Uterus (tissue), 4 donors: ENCODE results near the gene OR5C1. TPM values are rescaled to one million over a fixed set of nuclear protein-coding genes. Genes with fewer than 3 reads are reported as not detected.
A peak's percentile ranks its signal among the peaks of the same experiment; 100 is the strongest.

Experiments used
- DNase-seq, 2 donors: peaks; one replicate each; pipeline ENCODE4 v3.0.0-alpha.2; 2019 to 2020
- H3K27ac ChIP-seq, 2 donors: fragments of 200-600 bp; sonication (generic); 1 replicate in 1 of 2; 2 replicates in 1 of 2; pipeline ENCODE4 v1.5.1; 2016 to 2018
- H3K27me3 ChIP-seq, 2 donors: fragments of 200-600 bp; sonication (generic); one replicate each; pipeline ENCODE4 v1.5.1; 2018 to 2019; ENCODE audit warnings: control low read depth in 1 of 2
- H3K36me3 ChIP-seq, 2 donors: fragments of 200-600 bp; sonication (generic); one replicate each; pipeline ENCODE4 v1.5.1; 2019; ENCODE audit warnings: control low read depth in 1 of 2
- H3K4me1 ChIP-seq, 2 donors: fragments of 200-600 bp; sonication (generic); one replicate each; pipeline ENCODE4 v1.5.1; 2018 to 2019; ENCODE audit warnings: control low read depth in 1 of 2
- H3K4me3 ChIP-seq, 2 donors: fragments of 200-600 bp; sonication (generic); 1 replicate in 1 of 2; 2 replicates in 1 of 2; pipeline ENCODE4 v1.5.1; 2018 to 2019; ENCODE audit warnings: mild to moderate bottlenecking in 1 of 2
- H3K9me3 ChIP-seq, 2 donors: fragments of 200-600 bp; sonication (generic); one replicate each; pipeline ENCODE4 v1.5.1; 2019; ENCODE audit warnings: control low read depth in 1 of 2
- POLR2A ChIP-seq, 2 donors: fragments of 450-650 bp; IDR thresholded peaks; one replicate each; pipeline ENCODE4 v1.6.1; 2016; ENCODE audit warnings: antibody characterized with exemption in 2 of 2, mild to moderate bottlenecking in 1 of 2, moderate library complexity in 1 of 2
- intact Hi-C: fragments of 100-400 bp; cut with DNase I; formaldehyde crosslinking; loops from one replicate; pipeline ENCODE4 v1.15.1; 2023; ENCODE audit warnings: low total_unique reads
- total RNA-seq, 4 donors: library from RNA; depleted of rRNA in 3 of 4; stranded (reverse); fragments of >200 nt in 3 of 4; gene quantifications; one replicate each; pipeline versions ENCODE4 v1.1.0 to v1.2.4, GENCODE V29; 2014 to 2023
- TF ChIP-seq, protein P1 (sequence below), 4 experiments: fragments of 200-600 bp in 2 of 4; fragments of 450-650 bp in 2 of 4; sonication (generic) in 2 of 4; IDR thresholded peaks; one replicate each; pipeline ENCODE4 v1.5.1; 2016 to 2019; ENCODE audit warnings: antibody characterized with exemption in 4 of 4, mild to moderate bottlenecking in 2 of 4, moderate library complexity in 1 of 4
- donor health status: DM: yes; HTN: yes; CAD: no.

Gene OR5C1
- total RNA-seq, 4 donors from 2014 or later = not detected

DNA sequence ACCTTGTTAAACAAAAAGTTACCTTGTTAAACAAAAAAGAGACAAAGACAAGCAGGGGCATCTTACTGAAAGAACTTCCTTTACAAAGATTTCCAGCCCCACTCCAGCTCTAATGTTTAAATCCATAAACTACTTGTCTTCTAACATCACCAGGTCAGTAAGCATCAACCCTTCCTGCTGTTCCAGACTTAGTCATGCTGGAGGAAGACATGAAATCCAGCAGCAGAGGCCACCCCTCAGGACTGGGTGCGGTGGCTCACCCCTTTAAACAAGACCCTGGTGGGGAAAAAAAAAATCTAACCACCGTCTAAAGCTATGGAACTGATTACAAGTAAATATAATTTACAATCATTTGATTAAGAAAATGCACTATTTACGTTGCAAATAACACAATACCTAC, 30.6 kb downstream of the OR5C1 start:
- DNase-seq = no peak
- no peak overlapping the region for H3K4me3 ChIP-seq
- TF ChIP-seq, protein P1, sequence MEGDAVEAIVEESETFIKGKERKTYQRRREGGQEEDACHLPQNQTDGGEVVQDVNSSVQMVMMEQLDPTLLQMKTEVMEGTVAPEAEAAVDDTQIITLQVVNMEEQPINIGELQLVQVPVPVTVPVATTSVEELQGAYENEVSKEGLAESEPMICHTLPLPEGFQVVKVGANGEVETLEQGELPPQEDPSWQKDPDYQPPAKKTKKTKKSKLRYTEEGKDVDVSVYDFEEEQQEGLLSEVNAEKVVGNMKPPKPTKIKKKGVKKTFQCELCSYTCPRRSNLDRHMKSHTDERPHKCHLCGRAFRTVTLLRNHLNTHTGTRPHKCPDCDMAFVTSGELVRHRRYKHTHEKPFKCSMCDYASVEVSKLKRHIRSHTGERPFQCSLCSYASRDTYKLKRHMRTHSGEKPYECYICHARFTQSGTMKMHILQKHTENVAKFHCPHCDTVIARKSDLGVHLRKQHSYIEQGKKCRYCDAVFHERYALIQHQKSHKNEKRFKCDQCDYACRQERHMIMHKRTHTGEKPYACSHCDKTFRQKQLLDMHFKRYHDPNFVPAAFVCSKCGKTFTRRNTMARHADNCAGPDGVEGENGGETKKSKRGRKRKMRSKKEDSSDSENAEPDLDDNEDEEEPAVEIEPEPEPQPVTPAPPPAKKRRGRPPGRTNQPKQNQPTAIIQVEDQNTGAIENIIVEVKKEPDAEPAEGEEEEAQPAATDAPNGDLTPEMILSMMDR (IDR thresholded peaks at IDR 0.05) = no peak
- no peak for TF ChIP-seq POLR2A (IDR thresholded peaks at IDR 0.05)
- intact Hi-C loops = no loop called here
- no peaks in the 10 kb centered on the region for H3K36me3 ChIP-seq
- H3K4me1 ChIP-seq = no peaks in the 10 kb centered on the region
- H3K27me3 ChIP-seq = no peaks in the 10 kb centered on the region
- H3K27ac ChIP-seq = peak overlapping the region; percentile 10 to 52
- no peaks in the 10 kb centered on the region for H3K9me3 ChIP-seq

DNA sequence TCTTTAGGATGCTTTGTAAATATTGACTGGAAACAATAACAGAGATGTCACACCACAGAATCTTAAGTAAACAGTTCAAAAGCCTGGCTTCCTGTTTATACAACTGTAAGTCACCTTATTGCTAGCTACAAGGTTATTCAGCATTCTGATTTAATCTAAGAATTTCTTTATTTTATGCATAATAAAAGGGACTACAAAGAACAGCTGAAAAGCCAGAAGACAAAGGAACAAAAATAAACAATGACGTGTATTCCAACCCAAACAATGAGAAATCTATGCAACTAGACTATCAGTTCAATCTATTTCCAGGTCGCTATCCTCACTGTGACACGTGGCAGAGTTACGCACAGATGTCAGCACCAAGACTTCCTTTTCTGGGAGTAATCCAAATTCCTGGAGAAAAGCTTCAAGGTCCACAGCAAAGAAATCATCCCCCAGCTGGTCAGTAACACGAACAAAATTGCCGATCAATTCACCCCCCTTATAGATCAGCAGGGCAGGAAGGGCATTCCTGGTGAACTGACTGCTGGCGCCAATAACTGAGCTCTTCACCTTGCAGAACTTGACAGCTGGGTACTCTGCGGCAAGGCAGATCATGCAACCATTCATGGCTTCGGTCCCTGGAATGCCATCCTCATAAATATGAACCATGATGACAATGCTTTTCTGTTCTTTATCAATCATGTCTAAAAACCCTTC, 31.2 kb downstream of the OR5C1 start:
- no peaks in the 10 kb centered on the region for H3K4me1 ChIP-seq
- intact Hi-C loops = no loop called here
- TF ChIP-seq POLR2A (IDR thresholded peaks at IDR 0.05) = no peak
- TF ChIP-seq, protein P1 (IDR thresholded peaks at IDR 0.05) = no peak

DNA sequence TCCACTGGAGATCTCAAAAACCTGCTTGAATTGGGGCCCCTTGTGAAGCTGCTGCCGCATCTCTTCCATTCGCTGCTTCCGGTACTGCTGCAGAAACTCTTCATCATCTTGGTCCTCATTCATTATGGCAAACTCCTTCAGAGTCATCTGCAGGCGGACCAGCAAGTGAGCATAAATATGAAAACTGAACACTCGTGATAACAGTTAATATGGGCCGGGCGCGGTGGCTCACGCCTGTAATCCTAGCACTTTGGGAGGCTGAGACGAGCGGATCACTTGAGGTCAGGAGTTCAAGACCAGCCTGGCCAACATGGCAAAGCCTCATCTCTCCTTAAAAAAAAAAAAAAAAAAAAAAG, 31.7 kb downstream of the OR5C1 start:
- Histone ChIP-seq H3K4me1 (no peaks in the 10 kb centered on the region), H3K9me3 (no peaks in the 10 kb centered on the region), H3K4me3 (no peak overlapping the region), H3K36me3 (no peaks in the 10 kb centered on the region), H3K27ac (peak overlapping the region; percentile 1 to 52), H3K27me3 (no peaks in the 10 kb centered on the region)
- TF ChIP-seq, protein P1 (IDR thresholded peaks at IDR 0.05) = no peak
- no peak for TF ChIP-seq POLR2A (IDR thresholded peaks at IDR 0.05)
- intact Hi-C loops = no loop called here
- DNase-seq = no peak

More for the DNA sequence above, 31.2 kb downstream of the OR5C1 start:
- Histone ChIP-seq H3K27ac (peak overlapping the region; percentile 10 to 52), H3K36me3 (no peaks in the 10 kb centered on the region), H3K9me3 (no peaks in the 10 kb centered on the region), H3K27me3 (no peaks in the 10 kb centered on the region), H3K4me3 (no peak overlapping the region)
- no peak for DNase-seq

DNA sequence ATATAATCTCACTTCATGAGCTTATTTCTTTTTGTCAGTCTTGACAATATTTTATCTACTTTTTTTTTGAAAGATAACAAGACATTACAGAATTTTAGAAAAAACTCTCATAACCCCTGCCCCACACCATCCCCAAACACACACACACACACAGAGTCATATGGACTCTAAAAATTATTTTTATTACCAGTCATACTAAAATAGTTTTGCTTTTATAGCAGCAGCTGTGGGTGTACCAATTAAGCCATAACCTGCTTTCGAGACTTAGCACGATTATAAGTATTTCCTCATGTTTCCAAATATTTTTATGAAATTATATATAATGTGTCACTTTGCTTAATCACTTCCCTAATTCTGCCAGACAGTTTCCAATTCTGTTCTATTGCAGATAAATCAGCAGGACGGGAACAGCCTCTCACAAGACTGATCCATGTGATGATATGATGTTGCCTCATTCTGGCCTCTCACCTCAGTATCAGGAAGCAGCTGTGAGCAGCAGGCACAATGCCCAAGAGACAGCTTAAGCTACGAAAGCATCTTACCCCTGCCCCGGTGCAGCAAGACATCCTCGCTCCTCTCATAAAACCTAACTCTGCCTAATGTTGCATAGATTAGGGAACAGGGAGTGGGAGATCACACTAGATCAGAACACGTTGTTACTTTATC, 32.7 kb downstream of the OR5C1 start:
- peaks cover under 1 to 2% of the 10 kb centered on the region in 2 donors for H3K4me1 ChIP-seq
- peak overlapping the region; percentile 44 to 56 for H3K27ac ChIP-seq
- H3K36me3 ChIP-seq = no peaks in the 10 kb centered on the region

DNA sequence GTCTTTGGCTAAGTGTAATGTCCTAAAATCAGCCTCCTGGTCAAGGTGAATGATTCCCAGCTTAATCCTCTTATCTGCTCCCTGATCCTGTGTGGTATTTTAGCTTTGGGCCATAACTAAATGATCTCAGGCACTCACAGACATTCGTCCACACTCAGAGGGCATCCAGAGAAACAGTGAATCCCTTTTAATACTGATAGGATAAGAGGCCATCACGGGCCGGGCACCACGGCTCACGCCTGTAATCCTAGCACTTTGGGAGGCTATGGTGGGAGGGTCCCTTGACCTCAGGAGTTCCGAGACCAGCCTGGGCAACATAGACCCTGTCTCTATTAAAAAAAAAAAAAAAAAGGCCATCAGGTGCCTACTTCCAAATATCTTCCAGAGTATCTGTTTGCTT, 33.3 kb downstream of the OR5C1 start:
- Histone ChIP-seq H3K4me3 (no peak overlapping the region), H3K27ac (peak overlapping the region; percentile 44 to 56), H3K4me1 (peaks cover 7 to 8% of the 10 kb centered on the region in 2 donors), H3K9me3 (no peaks in the 10 kb centered on the region), H3K36me3 (no peaks in the 10 kb centered on the region), H3K27me3 (no peaks in the 10 kb centered on the region)
- no peak for TF ChIP-seq POLR2A (IDR thresholded peaks at IDR 0.05)
- TF ChIP-seq, protein P1 (IDR thresholded peaks at IDR 0.05) = no peak
- no peak for DNase-seq
- intact Hi-C loops = no loop called here

More for the DNA sequence above, 32.7 kb downstream of the OR5C1 start:
- Histone ChIP-seq H3K27me3 (no peaks in the 10 kb centered on the region), H3K9me3 (no peaks in the 10 kb centered on the region), H3K4me3 (no peak overlapping the region)
- DNase-seq = peak; percentile 71 to 79
- TF ChIP-seq, protein P1 (IDR thresholded peaks at IDR 0.05) = no peak
- intact Hi-C loops = no loop called here
